Measurements from ENCODE around the gene OR13G1. TPM values are rescaled to one million over a fixed set of nuclear protein-coding genes. Genes with fewer than 3 reads are reported as not detected.

Gene OR13G1
- total RNA-seq, 3 donors from 2014 or later, result not detected

- no peak for DNase-seq (ENCODE audit: low spot score in 2 of 2)
- TF ChIP-seq, protein P1, sequence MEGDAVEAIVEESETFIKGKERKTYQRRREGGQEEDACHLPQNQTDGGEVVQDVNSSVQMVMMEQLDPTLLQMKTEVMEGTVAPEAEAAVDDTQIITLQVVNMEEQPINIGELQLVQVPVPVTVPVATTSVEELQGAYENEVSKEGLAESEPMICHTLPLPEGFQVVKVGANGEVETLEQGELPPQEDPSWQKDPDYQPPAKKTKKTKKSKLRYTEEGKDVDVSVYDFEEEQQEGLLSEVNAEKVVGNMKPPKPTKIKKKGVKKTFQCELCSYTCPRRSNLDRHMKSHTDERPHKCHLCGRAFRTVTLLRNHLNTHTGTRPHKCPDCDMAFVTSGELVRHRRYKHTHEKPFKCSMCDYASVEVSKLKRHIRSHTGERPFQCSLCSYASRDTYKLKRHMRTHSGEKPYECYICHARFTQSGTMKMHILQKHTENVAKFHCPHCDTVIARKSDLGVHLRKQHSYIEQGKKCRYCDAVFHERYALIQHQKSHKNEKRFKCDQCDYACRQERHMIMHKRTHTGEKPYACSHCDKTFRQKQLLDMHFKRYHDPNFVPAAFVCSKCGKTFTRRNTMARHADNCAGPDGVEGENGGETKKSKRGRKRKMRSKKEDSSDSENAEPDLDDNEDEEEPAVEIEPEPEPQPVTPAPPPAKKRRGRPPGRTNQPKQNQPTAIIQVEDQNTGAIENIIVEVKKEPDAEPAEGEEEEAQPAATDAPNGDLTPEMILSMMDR (IDR thresholded peaks at IDR 0.05), result no peak
- TF ChIP-seq POLR2A (IDR thresholded peaks at IDR 0.05) (no peak), POLR2AphosphoS5 (IDR thresholded peaks at IDR 0.05) (no peak)
- H3K4me3 ChIP-seq, result no peak overlapping the region
- no peak overlapping the region for H3K27ac ChIP-seq
- H3K27me3 ChIP-seq, result no peaks in the 10 kb centered on the region
- H3K4me1 ChIP-seq, result no peaks in the 10 kb centered on the region
- H3K36me3 ChIP-seq, result no peaks in the 10 kb centered on the region
- intact Hi-C loops (cut with DNase I; ENCODE audit: low total_unique reads), result no loop called here
- no peaks in the 10 kb centered on the region for H3K9me3 ChIP-seq
Observed at GRCh38 chr1:247638011-247638410, 41.5 kb downstream of the OR13G1 start.

- H3K9me3 ChIP-seq, result peaks cover 0 to 4% of the 10 kb centered on the region in 2 donors
- H3K36me3 ChIP-seq, result no peaks in the 10 kb centered on the region
- no peaks in the 10 kb centered on the region for H3K27me3 ChIP-seq
- H3K4me1 ChIP-seq, result no peaks in the 10 kb centered on the region
- H3K27ac ChIP-seq, result no peak overlapping the region
- no peak overlapping the region for H3K4me3 ChIP-seq
- intact Hi-C loops (cut with DNase I; ENCODE audit: low total_unique reads), result no loop called here
- TF ChIP-seq, protein P1 (IDR thresholded peaks at IDR 0.05), result no peak
- TF ChIP-seq POLR2A (IDR thresholded peaks at IDR 0.05), result no peak
- no peak for TF ChIP-seq POLR2AphosphoS5 (IDR thresholded peaks at IDR 0.05)
- DNase-seq (ENCODE audit: low spot score in 2 of 2), result no peak
Observed at GRCh38 chr1:247627951-247628350, 51.6 kb downstream of the OR13G1 start.

Other genes with a start within 250 kb of the OR13G1 start
- gene OR2B11, start 221.6 kb downstream of the OR13G1 start, total RNA-seq, result not detected
- not detected for gene OR2C3, start 143.3 kb downstream of the OR13G1 start, total RNA-seq
- gene GCSAML, start 130.6 kb downstream of the OR13G1 start, total RNA-seq, result 1 to 10 TPM in 1 of 3 donors, under 1 TPM in 1, not detected in 1; 0.15 to 1.3 TPM
- gene OR2G2, start 91.4 kb downstream of the OR13G1 start, total RNA-seq, result not detected
- gene OR2G3, start 74.2 kb downstream of the OR13G1 start, total RNA-seq, result not detected
- gene OR6F1, start 36.9 kb upstream of the OR13G1 start, total RNA-seq, result not detected
- 1 to 10 TPM in 2 of 3 donors, not detected in 1; 1.0 to 1.3 TPM for gene OR14K1, start 58.9 kb upstream of the OR13G1 start, total RNA-seq
- not detected for gene OR14A2, start 68.4 kb upstream of the OR13G1 start, total RNA-seq
- not detected for gene OR1C1, start 80.8 kb upstream of the OR13G1 start, total RNA-seq
- not detected for gene OR14A16, start 144.4 kb upstream of the OR13G1 start, total RNA-seq
- gene OR11L1, start 162.2 kb upstream of the OR13G1 start, total RNA-seq, result not detected
- 1 to 10 TPM in 2 of 3 donors, under 1 TPM in 1; 0.32 to 4.6 (median 1.0) TPM for gene TRIM58, start 177.4 kb upstream of the OR13G1 start, total RNA-seq
- 1 to 10 TPM in 1 of 3 donors, not detected in 2; 3.6 TPM for gene OR2W3, start 215.8 kb upstream of the OR13G1 start, total RNA-seq
- gene OR2T8, start 240.5 kb upstream of the OR13G1 start, total RNA-seq, result not detected
- not detected for gene OR2AJ1, start 245.2 kb upstream of the OR13G1 start, total RNA-seq

Measured in breast epithelium (tissue), 4 donors.